Thoracic aorta (tissue), 2 donors: ENCODE data around the gene NCOA3. TPM values are rescaled to one million over a fixed set of nuclear protein-coding genes. Genes with fewer than 3 reads are reported as not detected.
A peak's percentile ranks its signal among the peaks of the same experiment; 100 is the strongest.
"Not testable (repeated sequence)": the region's sequence is repeated elsewhere in the genome, so short reads cannot be mapped to it uniquely, and the experiment has no call there.

ENCODE experiments used
- ATAC-seq: fragments of 150-250 bp; one replicate; pipeline ENCODE4 v1.8.0; 2017; ENCODE audit warnings: low read depth; ENCODE audit not compliant: insufficient number of reproducible peaks, low FRiP score
- DNase-seq: peaks from one replicate; pipeline ENCODE4 v3.0.0-alpha.2; 2020; ENCODE audit warnings: low spot score
- H3K27ac ChIP-seq, 2 donors: fragments of 200-600 bp; sonication (generic); 1 replicate in 1 of 2; 2 replicates in 1 of 2; pipeline ENCODE4 v1.5.1; 2016; ENCODE audit warnings: mild to moderate bottlenecking in 2 of 2, moderate library complexity in 2 of 2
- H3K27me3 ChIP-seq: fragments of 200-600 bp; sonication (generic); replicated peaks from 2 replicates; pipeline ENCODE4 v1.6.0; 2016; ENCODE audit warnings: mild to moderate bottlenecking; ENCODE audit not compliant: insufficient read depth
- H3K36me3 ChIP-seq: fragments of 200-600 bp; sonication (generic); one replicate; pipeline ENCODE4 v1.5.1; 2016
- H3K4me1 ChIP-seq, 2 donors: fragments of 200-600 bp; sonication (generic); 1 replicate in 1 of 2; 2 replicates in 1 of 2; pipeline versions ENCODE4 v1.5.1 to v1.6.0; 2016; ENCODE audit warnings: low read depth in 2 of 2, mild to moderate bottlenecking in 1 of 2; ENCODE audit not compliant: control insufficient read depth in 1 of 2
- H3K4me3 ChIP-seq: fragments of 200-600 bp; sonication (generic); 2 replicates; pipeline ENCODE4 v1.5.1; 2016; ENCODE audit warnings: mild to moderate bottlenecking
- H3K9me3 ChIP-seq: fragments of 200-600 bp; sonication (generic); 2 replicates; pipeline ENCODE4 v1.5.1; 2016
- total RNA-seq, 2 donors: library from RNA; depleted of rRNA; stranded (reverse); fragments of >200 nt; gene quantifications; one replicate each; pipeline versions ENCODE4 v1.1.0 to v1.2.3, GENCODE V29; 2016
- TF ChIP-seq, protein P1 (sequence below): fragments of 200-600 bp; sonication (generic); IDR thresholded peaks from one replicate; pipeline ENCODE4 v1.5.1; 2019; ENCODE audit warnings: antibody characterized with exemption

Gene NCOA3
- total RNA-seq, 2 donors from 2014 or later: 44.3 to 68.1 TPM

DNA sequence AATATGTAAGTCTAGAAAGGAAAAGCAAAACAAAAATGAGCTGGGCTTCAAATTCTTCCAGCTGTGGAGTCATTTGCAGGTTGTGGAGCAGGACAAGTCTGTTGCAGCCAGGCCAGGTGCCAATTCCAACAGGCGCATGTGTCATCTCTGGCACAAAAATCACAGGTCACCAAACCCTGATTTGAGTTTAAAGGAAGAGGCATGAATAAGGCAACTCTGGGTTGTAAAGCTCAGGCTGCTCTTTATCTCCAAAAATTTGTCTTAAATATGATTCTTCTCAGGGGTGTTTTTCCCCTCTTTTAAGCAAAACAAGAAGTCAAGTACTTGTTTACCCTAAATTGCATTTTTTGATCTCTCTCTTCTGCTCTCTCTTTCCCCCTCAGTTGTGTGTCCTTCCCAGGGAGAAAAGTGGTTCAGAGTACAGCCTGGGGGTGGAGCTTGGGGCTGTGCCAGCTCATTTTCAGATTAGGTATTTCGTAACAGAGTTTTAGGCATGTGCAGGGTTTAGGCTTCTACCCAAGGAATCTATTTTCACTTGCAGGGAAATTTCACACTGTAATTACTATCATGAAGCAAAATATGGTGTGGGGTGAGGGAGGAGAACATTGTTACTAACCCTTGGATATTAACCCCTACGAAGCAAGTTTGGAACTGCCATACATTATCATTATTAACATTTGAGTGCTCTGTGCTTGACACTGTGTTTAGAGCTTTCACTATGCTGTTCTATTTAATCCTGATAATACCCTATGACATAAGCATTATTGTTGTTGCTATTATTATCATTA, 8.3 kb upstream of the NCOA3 start:
- ATAC-seq: peak; percentile 92
- Histone ChIP-seq H3K27me3 (no peaks in the 10 kb centered on the region), H3K9me3 (no peaks in the 10 kb centered on the region), H3K4me3 (peak overlapping the region; percentile 46), H3K27ac (peak overlapping the region; percentile 54 to 60), H3K36me3 (no peaks in the 10 kb centered on the region), H3K4me1 (peaks cover 16 to 24% of the 10 kb centered on the region in 2 donors)
- TF ChIP-seq, protein P1, sequence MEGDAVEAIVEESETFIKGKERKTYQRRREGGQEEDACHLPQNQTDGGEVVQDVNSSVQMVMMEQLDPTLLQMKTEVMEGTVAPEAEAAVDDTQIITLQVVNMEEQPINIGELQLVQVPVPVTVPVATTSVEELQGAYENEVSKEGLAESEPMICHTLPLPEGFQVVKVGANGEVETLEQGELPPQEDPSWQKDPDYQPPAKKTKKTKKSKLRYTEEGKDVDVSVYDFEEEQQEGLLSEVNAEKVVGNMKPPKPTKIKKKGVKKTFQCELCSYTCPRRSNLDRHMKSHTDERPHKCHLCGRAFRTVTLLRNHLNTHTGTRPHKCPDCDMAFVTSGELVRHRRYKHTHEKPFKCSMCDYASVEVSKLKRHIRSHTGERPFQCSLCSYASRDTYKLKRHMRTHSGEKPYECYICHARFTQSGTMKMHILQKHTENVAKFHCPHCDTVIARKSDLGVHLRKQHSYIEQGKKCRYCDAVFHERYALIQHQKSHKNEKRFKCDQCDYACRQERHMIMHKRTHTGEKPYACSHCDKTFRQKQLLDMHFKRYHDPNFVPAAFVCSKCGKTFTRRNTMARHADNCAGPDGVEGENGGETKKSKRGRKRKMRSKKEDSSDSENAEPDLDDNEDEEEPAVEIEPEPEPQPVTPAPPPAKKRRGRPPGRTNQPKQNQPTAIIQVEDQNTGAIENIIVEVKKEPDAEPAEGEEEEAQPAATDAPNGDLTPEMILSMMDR: no peak
- peak; percentile 58 for DNase-seq

DNA sequence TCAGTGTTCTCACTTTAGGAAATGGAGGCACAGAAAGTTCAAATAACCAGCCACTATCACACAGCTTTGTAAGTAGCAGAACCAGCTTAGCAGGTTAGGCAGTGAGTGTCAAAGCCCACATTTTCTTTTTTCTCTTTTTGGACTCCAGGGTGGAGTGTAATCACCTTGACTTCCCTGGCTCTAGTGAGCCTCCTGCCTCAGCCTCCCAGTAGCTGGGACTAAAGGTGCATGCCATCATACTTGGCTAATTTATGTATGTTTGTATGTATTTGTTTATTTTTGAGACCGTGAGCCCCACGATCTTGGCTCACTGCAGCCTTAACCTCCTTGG, 7.8 kb upstream of the NCOA3 start:
- Histone ChIP-seq H3K4me3 (peak overlapping the region; percentile 46), H3K36me3 (no peaks in the 10 kb centered on the region), H3K27me3 (no peaks in the 10 kb centered on the region), H3K4me1 (peaks cover 16 to 24% of the 10 kb centered on the region in 2 donors), H3K27ac (peak overlapping the region; percentile 54 to 60), H3K9me3 (no peaks in the 10 kb centered on the region)
- DNase-seq: no peak
- TF ChIP-seq, protein P1: no peak
- ATAC-seq: no peak

DNA sequence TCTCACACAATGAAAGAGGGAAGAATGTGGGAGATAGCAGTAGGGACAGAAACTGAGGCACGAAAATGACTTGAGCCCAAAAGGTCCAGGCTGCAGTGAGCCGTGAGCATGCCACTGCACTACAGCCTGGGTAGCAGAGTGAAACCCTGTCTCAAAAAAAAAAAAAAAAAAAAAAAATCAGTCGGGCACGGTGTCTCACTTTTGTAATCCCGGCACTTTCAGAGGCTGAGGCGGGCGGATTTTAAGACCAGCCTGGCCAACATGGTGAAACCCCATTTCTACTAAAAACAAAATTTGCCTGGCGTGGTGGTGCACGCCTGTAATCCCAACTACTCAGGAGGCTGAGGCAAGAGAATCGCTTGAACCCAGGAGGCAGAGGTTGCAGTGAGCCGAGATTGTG, 7.1 kb upstream of the NCOA3 start:
- not testable (repeated sequence) for H3K27me3 ChIP-seq, H3K27ac ChIP-seq, H3K9me3 ChIP-seq, DNase-seq, ATAC-seq, H3K4me3 ChIP-seq, H3K36me3 ChIP-seq
- peaks cover 16 to 24% of the 10 kb centered on the region in 2 donors for H3K4me1 ChIP-seq

DNA sequence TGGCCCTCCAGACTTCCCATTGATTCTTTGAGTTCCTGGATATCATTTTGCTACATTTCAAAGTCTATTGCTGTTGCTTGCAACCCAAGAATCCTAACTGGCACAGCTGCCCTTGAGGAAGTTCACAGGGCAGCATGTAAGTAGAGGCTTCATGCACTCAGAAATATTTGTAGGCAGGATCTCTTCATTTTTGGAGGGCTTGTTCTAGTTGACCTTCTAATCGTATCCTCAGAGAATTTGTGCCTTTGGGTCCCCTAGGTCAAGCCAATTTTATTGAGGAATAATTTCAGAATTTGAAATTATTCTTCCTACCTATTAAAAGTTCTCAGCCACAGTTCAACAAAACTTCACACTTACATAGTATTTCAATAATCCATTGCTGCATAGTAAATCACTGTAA, 5.6 kb upstream of the NCOA3 start:
- TF ChIP-seq, protein P1: no peak
- H3K36me3 ChIP-seq: no peaks in the 10 kb centered on the region
- no peak for DNase-seq
- no peaks in the 10 kb centered on the region for H3K9me3 ChIP-seq
- H3K27ac ChIP-seq: no peak overlapping the region
- H3K4me3 ChIP-seq: no peak overlapping the region
- H3K27me3 ChIP-seq: no peaks in the 10 kb centered on the region
- ATAC-seq: no peak
- peaks cover 16 to 30% of the 10 kb centered on the region in 2 donors for H3K4me1 ChIP-seq

DNA sequence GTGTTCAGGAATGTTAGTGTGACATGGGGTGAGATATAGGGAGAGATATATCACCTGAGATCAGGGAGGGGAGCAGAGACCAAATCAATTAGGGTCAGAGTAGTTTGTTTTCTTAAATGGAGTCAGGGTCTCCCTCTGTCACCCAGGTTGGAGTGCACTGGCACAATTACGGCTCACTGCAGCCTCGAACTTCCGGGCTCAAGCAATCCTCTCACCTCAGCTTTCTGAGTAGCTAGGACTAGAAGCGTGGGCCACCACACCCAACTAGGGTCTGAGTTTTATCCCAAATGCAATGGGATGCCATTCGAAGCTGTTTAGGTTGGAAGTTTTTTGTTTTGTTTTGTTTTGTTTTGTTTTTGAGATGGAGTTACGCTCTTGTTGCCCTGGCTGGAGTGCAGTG, 3.1 kb upstream of the NCOA3 start:
- H3K27me3 ChIP-seq: no peaks in the 10 kb centered on the region
- H3K9me3 ChIP-seq: no peaks in the 10 kb centered on the region
- no peak overlapping the region for H3K27ac ChIP-seq
- H3K36me3 ChIP-seq: no peaks in the 10 kb centered on the region
- peaks cover 11 to 25% of the 10 kb centered on the region in 2 donors for H3K4me1 ChIP-seq
- DNase-seq (no peak), ATAC-seq (no peak)
- TF ChIP-seq, protein P1: no peak
- H3K4me3 ChIP-seq: no peak overlapping the region

DNA sequence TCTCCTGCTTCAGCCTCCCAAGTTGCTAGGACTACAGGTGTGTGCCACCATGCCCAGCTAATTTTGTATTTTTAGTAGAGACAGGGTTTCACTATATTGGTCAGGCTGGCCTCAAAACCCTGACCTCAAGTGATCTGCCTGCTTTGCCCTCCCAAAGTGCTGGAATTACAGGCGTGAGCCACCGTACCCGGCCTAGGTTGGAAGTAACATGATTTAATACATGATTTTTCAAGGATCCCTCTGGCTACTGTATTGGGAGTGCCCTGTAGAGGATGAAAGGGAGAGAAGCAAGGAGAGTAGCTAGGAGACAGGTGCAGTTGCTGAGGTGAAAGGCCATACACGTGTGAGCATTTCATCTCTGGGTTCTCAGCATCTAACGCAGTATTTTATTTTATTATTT, 2.6 kb upstream of the NCOA3 start:
- Histone ChIP-seq H3K4me1 (peaks cover 10 to 25% of the 10 kb centered on the region in 2 donors), H3K27me3 (no peaks in the 10 kb centered on the region), H3K4me3 (no peak overlapping the region), H3K9me3 (no peaks in the 10 kb centered on the region), H3K27ac (no peak overlapping the region), H3K36me3 (no peaks in the 10 kb centered on the region)
- DNase-seq (no peak), ATAC-seq (no peak)
- TF ChIP-seq, protein P1: no peak

DNA sequence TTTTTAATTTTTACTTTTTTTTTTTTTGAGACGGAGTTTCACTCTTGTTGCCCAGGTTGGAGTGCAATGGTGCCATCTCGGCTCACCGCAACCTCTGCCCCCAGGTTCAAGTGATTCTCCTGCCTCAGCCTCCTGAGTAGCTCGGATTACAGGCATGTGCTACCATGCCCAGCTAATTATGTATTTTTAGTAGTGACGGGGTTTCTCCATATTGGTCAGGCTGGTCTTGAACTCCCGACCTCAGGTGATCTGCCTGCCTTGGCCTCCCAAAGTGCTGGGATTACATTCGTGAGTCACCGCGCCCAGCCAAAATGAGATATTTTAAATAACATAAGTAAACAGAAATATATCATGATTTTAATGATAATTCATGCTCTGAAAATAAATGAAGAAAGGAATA, 1.6 kb upstream of the NCOA3 start:
- H3K27ac ChIP-seq: peak overlapping the region; percentile 90 to 96
- H3K27me3 ChIP-seq, H3K4me3 ChIP-seq, H3K9me3 ChIP-seq, ATAC-seq, DNase-seq, H3K36me3 ChIP-seq: not testable (repeated sequence)
- H3K4me1 ChIP-seq: peaks cover 11 to 29% of the 10 kb centered on the region in 2 donors
